HepG2 (cell line): ENCODE data around the gene HSPB2. TPM values are rescaled to one million over a fixed set of nuclear protein-coding genes. Genes with fewer than 3 reads are reported as not detected.

Experiments
- BHLHE40 ChIP-seq: IDR thresholded peaks from 2 replicates; pipeline ENCODE4 v1.6.1; 2011; ENCODE audit warnings: low read length, improper control_type of control experiment
- DRAP1 ChIP-seq: IDR thresholded peaks from 2 replicates; pipeline ENCODE4 v1.6.1; 2016; ENCODE audit warnings: missing genetic modification reagents, missing compliant biosample characterization
- HNRNPLL ChIP-seq: fragments of 200-400 bp; formaldehyde crosslinking; IDR thresholded peaks from 2 replicates; pipeline ENCODE4 v1.6.1; 2017; ENCODE audit warnings: mild to moderate bottlenecking, low read depth, low read length; ENCODE audit not compliant: poor library complexity, severe bottlenecking
- MBD4 ChIP-seq: IDR thresholded peaks from 2 replicates; pipeline ENCODE4 v1.6.1; 2012; ENCODE audit warnings: low read length, inconsistent platforms, borderline replicate concordance
- MED13 ChIP-seq: sonication (generic); formaldehyde crosslinking; IDR thresholded peaks from 2 replicates; pipeline ENCODE4 v1.5.0; 2020; ENCODE audit warnings: missing genetic modification reagents
- MEF2D ChIP-seq: sonication (generic); formaldehyde crosslinking; IDR thresholded peaks from 2 replicates; pipeline ENCODE4 v1.5.1; 2020; ENCODE audit warnings: mild to moderate bottlenecking, missing genetic modification reagents
- MTERF4 ChIP-seq: sonication (generic); formaldehyde crosslinking; IDR thresholded peaks from 2 replicates; pipeline ENCODE4 v1.8.0; 2023; ENCODE audit warnings: mild to moderate bottlenecking, missing genetic modification reagents
- PAF1 ChIP-seq: IDR thresholded peaks from 2 replicates; pipeline ENCODE4 v1.6.1; 2016; ENCODE audit warnings: missing genetic modification reagents, missing compliant biosample characterization
- PHF21A ChIP-seq: sonication (generic); formaldehyde crosslinking; IDR thresholded peaks from 2 replicates; pipeline ENCODE4 v1.5.0; 2020; ENCODE audit warnings: mild to moderate bottlenecking, missing genetic modification reagents
- SUZ12 ChIP-seq: fragments of 150-350 bp; IDR thresholded peaks from 2 replicates; pipeline ENCODE4 v1.6.1; 2014; ENCODE audit warnings: low read depth, low read length
- TEAD2 ChIP-seq: sonication (generic); formaldehyde crosslinking; IDR thresholded peaks from 2 replicates; pipeline ENCODE4 v1.9.0; 2021; ENCODE audit warnings: missing genetic modification reagents
- TP53 ChIP-seq: sonication (generic); formaldehyde crosslinking; conservative IDR thresholded peaks from 2 replicates; pipeline ENCODE4 v1.4.0; 2020; ENCODE audit warnings: missing genetic modification reagents
- ZBTB43 ChIP-seq: sonication (generic); formaldehyde crosslinking; conservative IDR thresholded peaks from 2 replicates; pipeline ENCODE4 v1.4.0; 2020; ENCODE audit warnings: missing genetic modification reagents
- ZBTB7B ChIP-seq: sonication (generic); formaldehyde crosslinking; IDR thresholded peaks from 2 replicates; pipeline ENCODE4 v1.4.0; 2020; ENCODE audit warnings: missing genetic modification reagents
- ZNF124 ChIP-seq: sonication (generic); formaldehyde crosslinking; IDR thresholded peaks from 2 replicates; pipeline ENCODE4 v1.4.0; 2020; ENCODE audit warnings: missing genetic modification reagents
- ZNF136 ChIP-seq: sonication (generic); formaldehyde crosslinking; IDR thresholded peaks from 2 replicates; pipeline ENCODE4 v1.8.1; 2022; ENCODE audit warnings: low read depth, mild to moderate bottlenecking, moderate library complexity, missing genetic modification reagents
- ZNF263 ChIP-seq: sonication (generic); formaldehyde crosslinking; IDR thresholded peaks from 2 replicates; pipeline ENCODE4 v1.4.0; 2020; ENCODE audit warnings: missing genetic modification reagents
- ZNF430 ChIP-seq: sonication (generic); formaldehyde crosslinking; IDR thresholded peaks from 2 replicates; pipeline ENCODE4 v1.9.0; 2021; ENCODE audit warnings: mild to moderate bottlenecking, missing genetic modification reagents
- ZNF484 ChIP-seq: sonication (generic); formaldehyde crosslinking; IDR thresholded peaks from 2 replicates; pipeline ENCODE4 v1.5.1; 2020; ENCODE audit warnings: mild to moderate bottlenecking, low read depth, missing genetic modification reagents, borderline replicate concordance
- ZNF674 ChIP-seq: sonication (generic); formaldehyde crosslinking; IDR thresholded peaks from 2 replicates; pipeline ENCODE4 v1.5.0; 2020; ENCODE audit warnings: low read depth, mild to moderate bottlenecking, missing genetic modification reagents
- ZNF737 ChIP-seq: sonication (generic); formaldehyde crosslinking; IDR thresholded peaks from 2 replicates; pipeline ENCODE4 v1.5.0; 2020; ENCODE audit warnings: missing genetic modification reagents, mild to moderate bottlenecking, borderline replicate concordance
- ZNF746 ChIP-seq: sonication (generic); formaldehyde crosslinking; IDR thresholded peaks from 2 replicates; pipeline ENCODE4 v1.8.0; 2022; ENCODE audit warnings: mild to moderate bottlenecking, missing genetic modification reagents
- polyA plus RNA-seq, 8 experiments: library from polyadenylated mRNA; depleted of rRNA in 3 of 8; stranded (reverse) in 7 of 8; unstranded in 1 of 8; fragments of >200 nt; fragmentation: Illumina TruSeq in 4 of 8; extraction: Trizol in 4 of 8; gene quantifications; 2 replicates each; pipeline versions ENCODE4 v1.2.1 to v1.2.3, GENCODE V29; 2011 to 2016; ENCODE audit warnings: low read depth in 4 of 8, missing spikeins in 1 of 8, mixed read lengths in 1 of 8; ENCODE audit not compliant: insufficient read depth in 1 of 8
- total RNA-seq, 5 experiments: library from RNA; depleted of rRNA; stranded (reverse); fragments of >200 nt; fragmentation: Illumina TruSeq; extraction: Trizol; gene quantifications; 2 replicates each; pipeline ENCODE4 v1.2.3, GENCODE V29; 2016; ENCODE audit warnings: low read depth in 1 of 5
- TF ChIP-seq, protein P1 (sequence below): sonication (generic); formaldehyde crosslinking; IDR thresholded peaks from 2 replicates; pipeline ENCODE4 v1.4.0; 2020; ENCODE audit warnings: mild to moderate bottlenecking, low read depth, missing genetic modification reagents
- TF ChIP-seq, protein P2 (sequence below): sonication (generic); formaldehyde crosslinking; IDR thresholded peaks from 2 replicates; pipeline ENCODE4 v1.8.1; 2022; ENCODE audit warnings: mild to moderate bottlenecking, missing genetic modification reagents

HSPB2 gene
- total and polyA plus RNA-seq, 2 of the 13 experiments (the other 11 are each of a cell fraction or from before 2014, with no cell fraction given), result 0.04 TPM; not detected in 1

DNA sequence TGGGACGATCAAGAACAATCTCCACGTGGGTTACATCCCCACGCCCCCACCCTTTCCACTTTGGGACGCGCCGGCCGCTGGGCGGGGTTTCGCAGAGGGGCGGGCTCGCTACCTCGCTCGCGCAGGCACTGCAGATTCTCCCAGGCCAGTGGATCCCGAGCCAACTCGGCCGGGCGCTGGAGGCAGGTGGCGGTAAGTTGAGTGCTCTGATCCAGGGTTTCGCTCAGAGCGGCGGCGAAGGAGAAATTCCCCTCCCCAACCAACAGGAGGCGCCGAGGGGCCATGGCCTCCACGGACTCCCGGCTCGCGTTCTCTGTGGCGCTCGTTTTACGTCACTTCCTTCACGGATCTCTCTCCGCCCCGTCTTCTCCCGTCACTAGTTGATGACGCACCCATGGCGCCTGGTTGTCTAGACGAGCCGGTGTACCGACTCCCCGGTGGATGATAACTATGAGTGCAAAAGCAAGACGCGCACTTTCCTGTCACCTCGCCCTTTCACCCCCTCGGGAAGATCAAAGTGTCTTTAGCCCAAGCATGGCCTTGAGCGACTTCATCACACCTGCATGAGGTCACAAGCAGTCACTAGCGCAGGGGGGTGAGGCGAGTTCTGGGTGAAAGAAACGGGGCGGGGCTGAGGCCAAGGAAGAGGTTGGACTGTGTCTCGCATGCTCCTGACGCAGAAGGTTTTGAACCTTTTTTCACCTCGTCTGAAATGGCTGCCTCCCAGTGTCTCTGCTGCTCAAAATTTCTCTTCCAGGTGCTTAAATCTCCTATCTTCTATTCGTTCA, 33.5 kb upstream of the HSPB2 start, which contains the start of the genes CFAP68 and FDXACB1 (continued):
- TF ChIP-seq ZBTB43 (CRISPR knock-in tag), result peak; percentile 48; the same call in 1 of the 2 replicates
- peak; percentile 56; the same call in 1 of the 2 replicates for TF ChIP-seq BHLHE40
- TF ChIP-seq MTERF4 (CRISPR knock-in tag), result 0 out of 2 replicates have a peak, but pooled peaks have one; percentile 46
- peak; percentile 85 for TF ChIP-seq MEF2D (CRISPR knock-in tag)
- TF ChIP-seq TP53 (CRISPR knock-in tag), result peak; percentile 90; the same call in 1 of the 2 replicates
- TF ChIP-seq ZNF430, result peak; percentile 86; the same call in 1 of the 2 replicates
- TF ChIP-seq ZBTB7B (CRISPR knock-in tag), result peak; percentile 37; the same call in 1 of the 2 replicates
- TF ChIP-seq DRAP1 (CRISPR knock-in tag), result peak; percentile 80
- TF ChIP-seq, protein P1, sequence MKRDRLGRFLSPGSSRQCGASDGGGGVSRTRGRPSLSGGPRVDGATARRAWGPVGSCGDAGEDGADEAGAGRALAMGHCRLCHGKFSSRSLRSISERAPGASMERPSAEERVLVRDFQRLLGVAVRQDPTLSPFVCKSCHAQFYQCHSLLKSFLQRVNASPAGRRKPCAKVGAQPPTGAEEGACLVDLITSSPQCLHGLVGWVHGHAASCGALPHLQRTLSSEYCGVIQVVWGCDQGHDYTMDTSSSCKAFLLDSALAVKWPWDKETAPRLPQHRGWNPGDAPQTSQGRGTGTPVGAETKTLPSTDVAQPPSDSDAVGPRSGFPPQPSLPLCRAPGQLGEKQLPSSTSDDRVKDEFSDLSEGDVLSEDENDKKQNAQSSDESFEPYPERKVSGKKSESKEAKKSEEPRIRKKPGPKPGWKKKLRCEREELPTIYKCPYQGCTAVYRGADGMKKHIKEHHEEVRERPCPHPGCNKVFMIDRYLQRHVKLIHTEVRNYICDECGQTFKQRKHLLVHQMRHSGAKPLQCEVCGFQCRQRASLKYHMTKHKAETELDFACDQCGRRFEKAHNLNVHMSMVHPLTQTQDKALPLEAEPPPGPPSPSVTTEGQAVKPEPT (CRISPR knock-in tag), result no peak
- TF ChIP-seq MED13, result peak; percentile 73; the same call in 1 of the 2 replicates
- TF ChIP-seq TEAD2, result no peak
- TF ChIP-seq ZNF263 (CRISPR knock-in tag), result 0 out of 2 replicates have a peak, but pooled peaks have one; percentile 15
- TF ChIP-seq ZNF746, result peak; percentile 13; the same call in 1 of the 2 replicates
- no peak; the same call in 1 of the 2 replicates for TF ChIP-seq ZNF737 (CRISPR knock-in tag)
- TF ChIP-seq PAF1 (CRISPR knock-in tag), result no peak
- TF ChIP-seq PHF21A, result peak; percentile 57
- 0 out of 2 replicates have a peak, but pooled peaks have one; percentile 56 for TF ChIP-seq ZNF484
- no peak for TF ChIP-seq MBD4
- peak; percentile 60; the same call in 1 of the 2 replicates for TF ChIP-seq ZNF124
- TF ChIP-seq ZNF136, result no peak; the same call in 1 of the 2 replicates
- peak; percentile 84; the same call in 1 of the 2 replicates for TF ChIP-seq ZNF674
- TF ChIP-seq HNRNPLL, result peak; percentile 78
- TF ChIP-seq SUZ12, result no peak
- TF ChIP-seq, protein P2, sequence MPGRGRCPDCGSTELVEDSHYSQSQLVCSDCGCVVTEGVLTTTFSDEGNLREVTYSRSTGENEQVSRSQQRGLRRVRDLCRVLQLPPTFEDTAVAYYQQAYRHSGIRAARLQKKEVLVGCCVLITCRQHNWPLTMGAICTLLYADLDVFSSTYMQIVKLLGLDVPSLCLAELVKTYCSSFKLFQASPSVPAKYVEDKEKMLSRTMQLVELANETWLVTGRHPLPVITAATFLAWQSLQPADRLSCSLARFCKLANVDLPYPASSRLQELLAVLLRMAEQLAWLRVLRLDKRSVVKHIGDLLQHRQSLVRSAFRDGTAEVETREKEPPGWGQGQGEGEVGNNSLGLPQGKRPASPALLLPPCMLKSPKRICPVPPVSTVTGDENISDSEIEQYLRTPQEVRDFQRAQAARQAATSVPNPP (CRISPR knock-in tag), result no peak
